H1 (cell line): ENCODE results near the gene NABP1.

Experiments
- JUND ChIP-seq: IDR thresholded peaks from 2 replicates; pipeline ENCODE4 v1.6.1; 2011; ENCODE audit warnings: mild to moderate bottlenecking, improper control_type of control experiment, low read length
- RNF2 ChIP-seq: fragments of 200-900, 300-1000 bp; sonication (generic); IDR thresholded peaks from 2 replicates; pipeline ENCODE4 v1.7.1; 2016; ENCODE audit warnings: borderline replicate concordance, low read depth, mild to moderate bottlenecking, antibody characterized with exemption, low read length; ENCODE audit not compliant: poor library complexity, severe bottlenecking; ENCODE audit errors: missing control alignments
- TF ChIP-seq, protein P1 (sequence below), 3 experiments: IDR thresholded peaks; 1 replicate in 2 of 3; 2 replicates in 1 of 3; pipeline versions ENCODE4 v1.5.1 to v1.6.1; 2011; ENCODE audit warnings: low read length in 3 of 3, mild to moderate bottlenecking in 3 of 3, inconsistent platforms in 2 of 3, low read depth in 1 of 3, moderate library complexity in 1 of 3; ENCODE audit not compliant: insufficient read depth in 1 of 3; ENCODE audit errors: control extremely low read depth in 1 of 3
- TF ChIP-seq, protein P2 (sequence below): IDR thresholded peaks from 2 replicates; pipeline ENCODE4 v1.6.1; 2012; ENCODE audit warnings: inconsistent platforms

DNA sequence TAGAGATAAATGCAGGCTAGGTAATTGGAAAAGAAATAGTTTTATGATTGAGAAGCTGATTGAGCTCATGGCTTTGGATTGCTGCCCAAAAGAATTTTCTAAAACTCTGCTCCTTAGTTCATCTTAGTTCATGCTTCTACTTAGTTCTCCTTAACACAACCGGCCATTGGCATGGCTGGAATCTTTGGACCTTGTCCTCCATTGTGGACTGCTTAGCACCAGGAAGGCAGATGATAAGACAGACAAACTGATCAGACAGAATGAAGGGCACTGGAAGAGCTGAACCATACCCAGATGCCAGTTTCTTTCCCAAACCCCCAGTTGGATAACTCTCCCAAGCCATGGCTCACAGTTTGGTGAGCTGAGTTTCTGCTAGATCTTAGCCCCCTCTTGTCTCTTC lies 36.3 kb upstream of the NABP1 start:
- TF ChIP-seq, protein P1, sequence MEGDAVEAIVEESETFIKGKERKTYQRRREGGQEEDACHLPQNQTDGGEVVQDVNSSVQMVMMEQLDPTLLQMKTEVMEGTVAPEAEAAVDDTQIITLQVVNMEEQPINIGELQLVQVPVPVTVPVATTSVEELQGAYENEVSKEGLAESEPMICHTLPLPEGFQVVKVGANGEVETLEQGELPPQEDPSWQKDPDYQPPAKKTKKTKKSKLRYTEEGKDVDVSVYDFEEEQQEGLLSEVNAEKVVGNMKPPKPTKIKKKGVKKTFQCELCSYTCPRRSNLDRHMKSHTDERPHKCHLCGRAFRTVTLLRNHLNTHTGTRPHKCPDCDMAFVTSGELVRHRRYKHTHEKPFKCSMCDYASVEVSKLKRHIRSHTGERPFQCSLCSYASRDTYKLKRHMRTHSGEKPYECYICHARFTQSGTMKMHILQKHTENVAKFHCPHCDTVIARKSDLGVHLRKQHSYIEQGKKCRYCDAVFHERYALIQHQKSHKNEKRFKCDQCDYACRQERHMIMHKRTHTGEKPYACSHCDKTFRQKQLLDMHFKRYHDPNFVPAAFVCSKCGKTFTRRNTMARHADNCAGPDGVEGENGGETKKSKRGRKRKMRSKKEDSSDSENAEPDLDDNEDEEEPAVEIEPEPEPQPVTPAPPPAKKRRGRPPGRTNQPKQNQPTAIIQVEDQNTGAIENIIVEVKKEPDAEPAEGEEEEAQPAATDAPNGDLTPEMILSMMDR (IDR thresholded peaks at IDR 0.05; ENCODE audit: control extremely low read depth in 1 of 3, insufficient read depth in 1 of 3, low read depth in 1 of 3, low read length in 3 of 3) = no peak
- TF ChIP-seq JUND = no peak
- no peak for TF ChIP-seq RNF2
- TF ChIP-seq, protein P2, sequence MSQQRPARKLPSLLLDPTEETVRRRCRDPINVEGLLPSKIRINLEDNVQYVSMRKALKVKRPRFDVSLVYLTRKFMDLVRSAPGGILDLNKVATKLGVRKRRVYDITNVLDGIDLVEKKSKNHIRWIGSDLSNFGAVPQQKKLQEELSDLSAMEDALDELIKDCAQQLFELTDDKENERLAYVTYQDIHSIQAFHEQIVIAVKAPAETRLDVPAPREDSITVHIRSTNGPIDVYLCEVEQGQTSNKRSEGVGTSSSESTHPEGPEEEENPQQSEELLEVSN = no peak
